ENCODE data around the gene PGR. TPM values are rescaled to one million over a fixed set of nuclear protein-coding genes. Genes with fewer than 3 reads are reported as not detected.

PGR gene
- total RNA-seq, 1 donor, result under 0.01 TPM

- no peak overlapping the region for H3K4me3 ChIP-seq (ENCODE audit: low read length)
- H3K4me1 ChIP-seq (ENCODE audit: insufficient read depth, low read length), result peaks cover 12% of the 10 kb centered on the region
- H3K9me3 ChIP-seq (ENCODE audit: low read depth, low read length), result no peaks in the 10 kb centered on the region
- no peaks in the 10 kb centered on the region for H3K27me3 ChIP-seq (ENCODE audit: insufficient read depth, low read length)
Measured at GRCh38 chr11:101008961-101009689, 120.5 kb downstream of the PGR start.

- Histone ChIP-seq H3K4me3 (ENCODE audit: low read length) (no peak overlapping the region), H3K4me1 (ENCODE audit: insufficient read depth, low read length) (no peaks in the 10 kb centered on the region), H3K9me3 (ENCODE audit: low read depth, low read length) (no peaks in the 10 kb centered on the region), H3K27me3 (ENCODE audit: insufficient read depth, low read length) (no peaks in the 10 kb centered on the region)
Measured at GRCh38 chr11:101003468-101003867, 126.1 kb downstream of the PGR start.

DNA sequence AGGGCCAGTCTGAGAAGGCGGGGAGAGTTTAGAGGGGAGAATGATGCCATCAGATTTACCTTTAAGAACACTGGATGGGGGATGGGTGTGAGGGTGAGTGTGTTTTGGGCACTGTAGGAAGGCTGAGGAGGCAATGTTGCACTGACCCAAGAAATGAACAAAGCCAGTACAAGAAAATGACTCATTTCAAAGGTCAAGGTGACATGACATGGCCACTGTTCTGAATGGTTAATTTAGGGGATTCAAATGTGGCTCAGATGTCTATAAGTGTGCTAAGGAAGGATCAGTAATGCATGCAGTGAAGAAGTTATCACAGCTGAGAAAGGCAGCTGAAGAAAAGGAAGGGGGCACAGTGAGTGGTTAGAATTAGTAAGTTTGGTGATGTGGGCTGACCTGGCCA, 129.9 kb downstream of the PGR start:
- no peaks in the 10 kb centered on the region for H3K27me3 ChIP-seq (ENCODE audit: insufficient read depth, low read length)
- H3K4me1 ChIP-seq (ENCODE audit: insufficient read depth, low read length), result no peaks in the 10 kb centered on the region
- H3K9me3 ChIP-seq (ENCODE audit: low read depth, low read length), result no peaks in the 10 kb centered on the region

DNA sequence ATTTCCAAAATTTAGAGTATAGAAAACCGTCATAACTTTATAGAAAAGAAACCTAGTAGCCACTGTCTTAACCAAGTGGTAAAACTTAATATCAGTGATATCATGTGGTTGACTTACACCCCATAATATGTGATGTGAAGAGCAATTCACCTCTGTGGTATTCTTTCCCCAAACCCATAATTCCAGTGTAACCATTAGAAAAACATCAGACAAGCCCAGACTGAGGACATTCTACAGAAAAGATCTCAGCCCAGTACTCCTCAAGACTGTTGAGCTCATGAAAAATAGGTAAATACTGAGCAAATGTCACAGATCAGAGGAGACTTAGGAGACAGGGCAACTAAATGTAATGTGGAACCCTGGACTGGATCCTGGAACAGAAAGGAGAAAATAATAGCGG, 134.6 kb downstream of the PGR start:
- Histone ChIP-seq H3K4me3 (ENCODE audit: low read length) (no peak overlapping the region), H3K27me3 (ENCODE audit: insufficient read depth, low read length) (no peaks in the 10 kb centered on the region), H3K9me3 (ENCODE audit: low read depth, low read length) (no peaks in the 10 kb centered on the region), H3K4me1 (ENCODE audit: insufficient read depth, low read length) (no peaks in the 10 kb centered on the region)

More for the DNA sequence above, 129.9 kb downstream of the PGR start:
- H3K4me3 ChIP-seq (ENCODE audit: low read length), result no peak overlapping the region

GRCh38 chr11:100991541-100991940, 138.1 kb downstream of the PGR start:
- no peaks in the 10 kb centered on the region for H3K4me1 ChIP-seq (ENCODE audit: insufficient read depth, low read length)
- no peaks in the 10 kb centered on the region for H3K9me3 ChIP-seq (ENCODE audit: low read depth, low read length)
- H3K4me3 ChIP-seq (ENCODE audit: low read length), result no peak overlapping the region
- H3K27me3 ChIP-seq (ENCODE audit: insufficient read depth, low read length), result no peaks in the 10 kb centered on the region

- Histone ChIP-seq H3K4me1 (ENCODE audit: insufficient read depth, low read length) (no peaks in the 10 kb centered on the region), H3K4me3 (ENCODE audit: low read length) (no peak overlapping the region), H3K27me3 (ENCODE audit: insufficient read depth, low read length) (no peaks in the 10 kb centered on the region), H3K9me3 (ENCODE audit: low read depth, low read length) (no peaks in the 10 kb centered on the region)
Measured at GRCh38 chr11:100990931-100991330, 138.7 kb downstream of the PGR start.

DNA sequence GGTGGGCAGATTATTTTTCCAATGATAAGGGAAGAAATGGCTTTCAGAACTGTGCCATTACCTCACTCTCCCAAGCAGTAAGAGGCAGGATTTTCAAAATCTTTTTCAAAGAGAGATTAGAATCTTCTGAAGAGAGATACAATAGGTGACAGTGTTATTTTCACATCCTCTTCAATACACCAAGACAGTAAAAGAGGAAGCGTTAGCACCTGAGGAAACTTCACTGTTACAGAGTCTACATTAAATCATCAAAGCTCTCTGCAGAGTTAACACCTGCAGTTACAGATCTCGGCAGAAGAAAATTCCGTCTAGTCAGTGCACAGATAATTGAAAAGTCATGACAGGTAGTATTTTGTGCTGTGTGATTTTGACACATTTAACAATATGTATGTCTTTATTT, 144.9 kb downstream of the PGR start:
- Histone ChIP-seq H3K27me3 (ENCODE audit: insufficient read depth, low read length) (no peaks in the 10 kb centered on the region), H3K4me3 (ENCODE audit: low read length) (no peak overlapping the region), H3K9me3 (ENCODE audit: low read depth, low read length) (no peaks in the 10 kb centered on the region), H3K4me1 (ENCODE audit: insufficient read depth, low read length) (no peaks in the 10 kb centered on the region)

- Histone ChIP-seq H3K4me3 (ENCODE audit: low read length) (no peak overlapping the region), H3K27me3 (ENCODE audit: insufficient read depth, low read length) (no peaks in the 10 kb centered on the region), H3K4me1 (ENCODE audit: insufficient read depth, low read length) (no peaks in the 10 kb centered on the region), H3K9me3 (ENCODE audit: low read depth, low read length) (no peaks in the 10 kb centered on the region)
Measured at GRCh38 chr11:100981196-100981824, 148.3 kb downstream of the PGR start.

DNA sequence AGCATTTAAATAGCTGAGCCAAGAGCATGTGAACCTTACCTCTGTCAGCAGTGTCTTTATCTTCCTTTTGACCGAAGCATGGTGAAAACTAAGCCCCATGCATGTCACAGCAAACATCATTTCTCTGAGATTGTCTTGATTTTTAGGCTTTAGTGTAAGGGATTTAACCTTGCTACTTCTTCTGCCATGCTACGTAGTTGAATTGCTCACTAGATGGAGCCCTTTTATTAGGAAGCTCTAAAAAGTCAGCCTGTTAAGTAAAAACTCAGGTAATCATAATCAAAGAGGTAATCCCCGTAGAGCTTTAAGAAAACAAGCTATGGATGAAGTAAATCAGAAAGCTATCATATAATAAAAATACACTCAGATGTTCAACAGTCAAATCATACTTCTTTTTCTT, 149.5 kb downstream of the PGR start:
- Histone ChIP-seq H3K4me1 (ENCODE audit: insufficient read depth, low read length) (no peaks in the 10 kb centered on the region), H3K9me3 (ENCODE audit: low read depth, low read length) (no peaks in the 10 kb centered on the region), H3K4me3 (ENCODE audit: low read length) (no peak overlapping the region), H3K27me3 (ENCODE audit: insufficient read depth, low read length) (no peaks in the 10 kb centered on the region)
